Suprapubic skin (tissue), 4 donors: ENCODE results near the gene GARIN5A. TPM values are rescaled to one million over a fixed set of nuclear protein-coding genes. Genes with fewer than 3 reads are reported as not detected.

Experiments
- DNase-seq, 2 donors: peaks; one replicate each; pipeline ENCODE4 v3.0.0-alpha.2; 2019; ENCODE audit warnings: low spot score in 2 of 2
- H3K27ac ChIP-seq: fragments of 200-600 bp; sonication (generic); one replicate; pipeline ENCODE4 v1.5.1; 2019
- H3K27me3 ChIP-seq: fragments of 200-600 bp; sonication (generic); one replicate; pipeline ENCODE4 v1.5.1; 2019
- H3K36me3 ChIP-seq: fragments of 200-600 bp; sonication (generic); one replicate; pipeline ENCODE4 v1.5.1; 2019
- H3K4me1 ChIP-seq: fragments of 200-600 bp; sonication (generic); one replicate; pipeline ENCODE4 v1.5.1; 2019
- H3K4me3 ChIP-seq: fragments of 200-600 bp; sonication (generic); one replicate; pipeline ENCODE4 v1.5.1; 2019; ENCODE audit warnings: mild to moderate bottlenecking
- H3K9me3 ChIP-seq: fragments of 200-600 bp; sonication (generic); one replicate; pipeline ENCODE4 v1.5.1; 2019
- EP300 ChIP-seq: sonication (generic); formaldehyde crosslinking; IDR thresholded peaks from one replicate; pipeline ENCODE4 v1.6.1; 2017; ENCODE audit warnings: antibody characterized with exemption
- POLR2A ChIP-seq, 2 donors: fragments of 450-650 bp; IDR thresholded peaks; one replicate each; pipeline ENCODE4 v1.6.1; 2017; ENCODE audit warnings: antibody characterized with exemption in 2 of 2, mild to moderate bottlenecking in 2 of 2, moderate library complexity in 2 of 2
- POLR2AphosphoS5 ChIP-seq, 3 donors: sonication (generic); formaldehyde crosslinking; IDR thresholded peaks; one replicate each; pipeline ENCODE4 v1.6.1; 2017; ENCODE audit warnings: antibody characterized with exemption in 3 of 3
- WGBS: methylation state at CpG from one replicate; pipeline ENCODE4 v1.1.5; 2018; 5-methylcytosine and 5-hydroxymethylcytosine counted together
- total RNA-seq, 4 donors: library from RNA; depleted of rRNA; stranded (reverse); fragments of >200 nt; gene quantifications; one replicate each; pipeline ENCODE4 v1.1.0, GENCODE V29; 2016
- TF ChIP-seq, protein P1 (sequence below), 2 donors: fragments of 200-600 bp in 1 of 2; fragments of 450-650 bp in 1 of 2; sonication (generic) in 1 of 2; IDR thresholded peaks; one replicate each; pipeline ENCODE4 v1.5.1; 2016 to 2019; ENCODE audit warnings: antibody characterized with exemption in 2 of 2, mild to moderate bottlenecking in 1 of 2, moderate library complexity in 1 of 2

The GARIN5A gene
- total RNA-seq, 4 donors from 2014 or later, result 3.9 to 5.0 (median 4.2) TPM; not detected in 1

DNA sequence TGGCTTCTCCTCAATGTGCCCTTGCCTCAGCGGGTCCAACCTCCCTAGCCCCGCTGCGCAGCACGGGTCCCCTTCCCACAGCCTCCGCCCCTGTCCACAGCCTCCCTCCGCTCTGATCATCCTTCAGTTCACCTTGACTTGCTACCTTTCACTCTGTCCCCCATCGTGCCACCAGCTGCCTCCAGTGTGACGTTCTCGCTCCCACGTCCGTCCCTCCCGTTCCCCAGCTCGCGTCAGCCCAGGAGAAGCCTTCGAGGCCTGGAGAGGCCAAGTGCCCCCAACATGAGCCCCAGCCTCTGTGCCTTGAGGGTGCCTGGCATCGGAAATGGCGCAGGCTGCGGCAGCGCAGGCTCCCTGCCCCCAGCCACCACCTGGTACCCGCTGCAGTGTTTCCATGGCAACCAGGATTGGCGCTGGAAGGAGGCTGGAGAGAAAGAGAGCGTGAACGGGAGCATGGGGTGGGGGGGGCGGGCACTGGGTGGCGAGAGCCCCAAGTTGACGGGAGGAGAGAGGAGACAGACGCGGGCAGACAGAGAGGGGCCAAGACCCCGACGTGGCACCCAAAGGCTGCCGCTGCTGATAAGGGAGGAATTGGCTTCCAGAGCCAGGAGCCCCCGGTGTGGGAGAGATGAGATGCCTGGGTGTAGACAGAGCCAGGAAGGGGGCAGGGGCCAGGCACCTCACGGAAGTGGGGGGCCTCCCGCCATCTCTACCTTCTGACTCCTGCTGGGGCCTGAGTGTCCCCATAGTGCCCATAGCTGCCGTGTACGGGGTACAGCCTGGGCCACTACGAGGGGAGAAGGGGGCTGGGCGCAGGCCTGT lies 37.9 kb upstream of the GARIN5A start:
- Histone ChIP-seq H3K27ac (no peak overlapping the region), H3K27me3 (no peaks in the 10 kb centered on the region), H3K4me1 (peaks cover 16% of the 10 kb centered on the region), H3K9me3 (no peaks in the 10 kb centered on the region), H3K4me3 (no peak overlapping the region), H3K36me3 (no peaks in the 10 kb centered on the region)
- DNase-seq, result peak in 1 of 2 donors; percentile 75
- TF ChIP-seq, protein P1, sequence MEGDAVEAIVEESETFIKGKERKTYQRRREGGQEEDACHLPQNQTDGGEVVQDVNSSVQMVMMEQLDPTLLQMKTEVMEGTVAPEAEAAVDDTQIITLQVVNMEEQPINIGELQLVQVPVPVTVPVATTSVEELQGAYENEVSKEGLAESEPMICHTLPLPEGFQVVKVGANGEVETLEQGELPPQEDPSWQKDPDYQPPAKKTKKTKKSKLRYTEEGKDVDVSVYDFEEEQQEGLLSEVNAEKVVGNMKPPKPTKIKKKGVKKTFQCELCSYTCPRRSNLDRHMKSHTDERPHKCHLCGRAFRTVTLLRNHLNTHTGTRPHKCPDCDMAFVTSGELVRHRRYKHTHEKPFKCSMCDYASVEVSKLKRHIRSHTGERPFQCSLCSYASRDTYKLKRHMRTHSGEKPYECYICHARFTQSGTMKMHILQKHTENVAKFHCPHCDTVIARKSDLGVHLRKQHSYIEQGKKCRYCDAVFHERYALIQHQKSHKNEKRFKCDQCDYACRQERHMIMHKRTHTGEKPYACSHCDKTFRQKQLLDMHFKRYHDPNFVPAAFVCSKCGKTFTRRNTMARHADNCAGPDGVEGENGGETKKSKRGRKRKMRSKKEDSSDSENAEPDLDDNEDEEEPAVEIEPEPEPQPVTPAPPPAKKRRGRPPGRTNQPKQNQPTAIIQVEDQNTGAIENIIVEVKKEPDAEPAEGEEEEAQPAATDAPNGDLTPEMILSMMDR (IDR thresholded peaks at IDR 0.05), result no peak
- TF ChIP-seq POLR2AphosphoS5 (IDR thresholded peaks at IDR 0.05) (no peak), EP300 (no peak), POLR2A (IDR thresholded peaks at IDR 0.05) (no peak)
- 38% methylated on average over 35 of the region's 38 CpGs for WGBS

DNA sequence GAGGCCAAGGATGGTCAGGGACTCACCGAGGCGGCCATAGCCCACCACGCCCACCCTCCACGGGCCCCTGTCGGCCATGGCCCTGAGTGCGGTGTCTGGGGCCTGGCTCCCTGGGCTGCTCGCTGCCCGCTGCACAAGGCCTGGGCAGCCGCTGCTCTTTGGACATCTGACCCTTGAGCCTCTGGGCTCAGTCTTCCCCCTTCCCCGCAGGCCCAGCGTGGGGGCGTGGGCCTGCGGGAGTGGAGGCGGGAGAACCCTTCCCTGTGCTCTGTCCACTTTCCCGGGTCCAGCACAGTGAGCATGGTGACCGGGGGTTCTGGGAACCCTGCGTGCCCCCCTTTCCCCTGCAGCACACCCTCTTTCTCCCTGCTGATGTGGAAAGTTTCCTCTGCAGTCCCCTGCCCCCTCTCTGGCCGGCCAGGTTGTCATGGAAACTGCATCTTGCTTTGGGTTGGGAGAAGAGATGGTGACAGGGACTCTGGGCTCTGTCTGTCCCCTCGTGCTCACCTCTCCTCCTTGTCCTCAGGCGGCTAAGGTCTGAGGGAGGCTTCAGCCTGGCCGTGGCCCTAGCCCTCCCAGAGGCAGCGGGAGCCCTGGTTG lies 37.2 kb upstream of the GARIN5A start, which contains the start of gene ASPDH:
Gene ASPDH, minus strand, starts transcription at position 168 of the 600 bp plus-strand sequence. Its CDS starts 90 bp downstream, at position 78.
- Histone ChIP-seq H3K4me1 (peaks cover 19% of the 10 kb centered on the region), H3K4me3 (no peak within 1 kb of the TSS), H3K9me3 (no peaks in the 10 kb centered on the region), H3K27me3 (no peaks in the 10 kb centered on the region), H3K27ac (no peak within 1 kb of the TSS), H3K36me3 (no peaks in the 10 kb centered on the region)
- WGBS, result 39% methylated on average over 9 of the region's 22 CpGs
- DNase-seq, result peak in 1 of 2 donors; percentile 73
- TF ChIP-seq, protein P1 (IDR thresholded peaks at IDR 0.05), result no peak
- TF ChIP-seq POLR2AphosphoS5 (IDR thresholded peaks at IDR 0.05) (no peak), EP300 (no peak), POLR2A (IDR thresholded peaks at IDR 0.05) (no peak)

DNA sequence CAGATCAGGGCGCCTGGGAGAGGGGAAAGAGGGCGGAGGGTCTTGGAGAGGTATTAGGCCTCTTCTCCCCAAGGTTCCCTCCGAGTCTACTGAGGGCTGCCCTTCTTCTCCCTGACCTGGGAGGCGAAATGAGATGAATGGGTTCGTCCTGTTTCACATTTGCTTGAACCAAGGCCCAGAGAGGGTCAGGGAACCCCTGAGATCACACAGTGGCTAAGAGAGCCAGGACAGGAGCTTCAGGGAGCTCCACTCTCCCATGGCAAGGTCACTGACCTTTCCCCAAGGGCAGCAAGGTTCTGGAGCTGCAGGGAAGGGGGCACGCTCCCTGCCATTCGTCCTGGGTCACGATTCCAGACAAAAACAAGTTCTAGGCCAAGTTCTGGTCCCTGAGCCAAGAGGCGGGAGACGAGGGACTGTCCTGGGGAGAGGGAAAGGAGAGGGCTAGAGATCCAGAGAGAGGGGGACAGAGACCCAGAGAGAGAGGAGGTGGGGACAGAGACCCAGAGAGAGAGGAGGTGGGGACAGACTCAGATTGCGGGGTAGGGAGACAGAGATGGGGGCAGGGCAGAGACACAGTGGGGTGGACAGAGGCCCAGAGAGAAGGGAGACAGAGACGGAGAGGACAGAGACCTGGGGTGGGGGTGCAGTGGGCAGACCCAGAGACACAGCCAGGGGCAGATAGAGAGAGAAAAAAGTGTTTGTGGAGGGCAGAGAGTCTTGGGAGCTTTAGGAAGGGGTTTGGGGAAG lies 36.5 kb upstream of the GARIN5A start:
- TF ChIP-seq POLR2A (IDR thresholded peaks at IDR 0.05), result no peak
- 44% methylated on average over 12 of the region's 12 CpGs for WGBS
- no peaks in the 10 kb centered on the region for H3K9me3 ChIP-seq

DNA sequence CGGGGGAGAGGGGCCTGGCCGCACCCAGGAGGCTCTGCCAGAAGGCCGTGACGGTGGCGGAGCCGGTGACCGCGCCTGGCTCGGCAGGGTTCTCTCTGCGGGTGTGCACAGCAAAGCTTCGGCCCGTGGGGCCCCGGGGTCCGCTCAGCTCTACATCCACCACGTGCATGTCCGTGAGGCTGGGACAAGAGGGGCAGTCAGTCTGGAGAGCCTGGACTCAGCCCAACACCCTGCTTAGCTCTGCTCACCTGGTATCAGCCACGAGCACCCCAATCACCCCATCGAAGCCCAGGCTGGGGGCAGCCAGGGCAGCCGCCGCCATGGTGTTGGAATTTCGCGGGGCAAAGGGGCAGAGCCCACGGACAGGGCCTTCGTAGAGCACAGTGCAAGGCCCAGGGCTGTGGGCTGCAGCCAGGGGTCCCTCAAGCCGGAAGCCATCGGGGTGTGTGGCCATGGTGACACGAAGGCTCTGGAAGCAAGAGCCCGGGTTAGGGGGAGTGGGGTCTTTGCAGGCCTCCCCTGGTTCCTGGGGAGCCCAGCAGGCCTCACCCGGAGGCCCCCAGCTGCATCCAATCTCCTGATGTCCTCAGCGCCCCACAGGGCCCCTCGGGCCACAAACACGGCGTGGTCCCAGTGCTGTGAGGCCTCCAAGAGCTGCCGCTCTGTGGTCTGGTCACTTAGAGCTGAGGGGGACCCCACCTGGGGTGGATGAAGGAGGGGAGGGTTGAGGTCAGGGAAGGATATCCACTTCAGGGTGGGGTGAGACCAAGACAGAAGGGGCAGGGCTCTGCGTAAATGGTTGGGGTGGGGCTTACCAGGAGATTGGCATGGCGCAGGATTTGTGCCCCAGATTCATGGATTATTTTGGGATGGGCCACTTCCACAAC lies 35.7 kb upstream of the GARIN5A start:
- DNase-seq, result peak; percentile 73 to 77
- Histone ChIP-seq H3K27ac (no peak overlapping the region), H3K27me3 (no peaks in the 10 kb centered on the region), H3K4me1 (peaks cover 19% of the 10 kb centered on the region), H3K36me3 (no peaks in the 10 kb centered on the region), H3K9me3 (no peaks in the 10 kb centered on the region), H3K4me3 (peak overlapping the region; percentile 64)
- WGBS, result 83% methylated on average over 11 of the region's 36 CpGs
- TF ChIP-seq POLR2A (IDR thresholded peaks at IDR 0.05) (no peak), EP300 (no peak), POLR2AphosphoS5 (IDR thresholded peaks at IDR 0.05) (no peak)
- TF ChIP-seq, protein P1 (IDR thresholded peaks at IDR 0.05), result no peak

More for the DNA sequence above, 36.5 kb upstream of the GARIN5A start:
- peak in 1 of 2 donors; percentile 31 for DNase-seq
- Histone ChIP-seq H3K36me3 (no peaks in the 10 kb centered on the region), H3K27me3 (no peaks in the 10 kb centered on the region), H3K4me3 (no peak overlapping the region), H3K27ac (no peak overlapping the region), H3K4me1 (peaks cover 19% of the 10 kb centered on the region)
